Naive thymus-derived CD4-positive, alpha-beta T cell (primary cell): ENCODE measurements around the gene RBM39. TPM values are rescaled to one million over a fixed set of nuclear protein-coding genes. Genes with fewer than 3 reads are reported as not detected.
"Not testable (repeated sequence)": the region's sequence is repeated elsewhere in the genome, so short reads cannot be mapped to it uniquely, and the experiment has no call there.

Experiments
- ATAC-seq: fragments of 150-1000 bp; cut with Tn5 transposase; 2 replicates; pipeline ENCODE4 v1.10.0; 2021; ENCODE audit warnings: mild to moderate bottlenecking, moderate library complexity
- CTCF ChIA-PET: fragments of 350-600 bp; sonication (Branson Sonifier 250); formaldehyde crosslinking; loops from one replicate; lab custom pipeline; 2021; ENCODE audit warnings: antibody characterized with exemption; lab: Charles Lee
- POLR2A ChIA-PET: fragments of 350-600 bp; sonication (Branson Sonifier 250); formaldehyde crosslinking; loops from one replicate; lab custom pipeline; 2021; ENCODE audit warnings: antibody characterized with exemption, inconsistent platforms; lab: Charles Lee
- DNase-seq, 9 donors: peaks; one replicate each; pipeline versions ENCODE4 v3.0.0 to v3.0.0-alpha.2; 2020 to 2022; ENCODE audit warnings: mixed read lengths in 1 of 9
- H3K27ac ChIP-seq: one replicate; pipeline ENCODE4 v1.7.0; 2013; ENCODE audit warnings: mild to moderate bottlenecking, low read depth, low read length, moderate library complexity
- H3K27me3 ChIP-seq, 2 donors: one replicate each; pipeline ENCODE4 v1.7.0; 2013; ENCODE audit warnings: low read length in 2 of 2, mild to moderate bottlenecking in 2 of 2, moderate library complexity in 2 of 2; ENCODE audit not compliant: control insufficient read depth in 2 of 2, insufficient read depth in 2 of 2
- H3K36me3 ChIP-seq, 3 experiments: 1 replicate in 2 of 3; 2 replicates in 1 of 3; pipeline ENCODE4 v1.7.0; 2013; ENCODE audit warnings: low read length in 3 of 3, mild to moderate bottlenecking in 3 of 3, moderate library complexity in 1 of 3; ENCODE audit not compliant: insufficient read depth in 3 of 3, control insufficient read depth in 2 of 3
- H3K4me1 ChIP-seq, 2 donors: one replicate each; pipeline ENCODE4 v1.7.0; 2013; ENCODE audit warnings: low read length in 2 of 2, mild to moderate bottlenecking in 2 of 2, moderate library complexity in 1 of 2; ENCODE audit not compliant: control insufficient read depth in 2 of 2, insufficient read depth in 2 of 2
- H3K4me3 ChIP-seq: 2 replicates; pipeline ENCODE4 v1.7.0; 2013; ENCODE audit warnings: mild to moderate bottlenecking, low read length
- H3K9me3 ChIP-seq, 3 experiments: 1 replicate in 2 of 3; 2 replicates in 1 of 3; pipeline ENCODE4 v1.7.0; 2013; ENCODE audit warnings: low read length in 3 of 3; ENCODE audit not compliant: control insufficient read depth in 2 of 3
- H3K27ac Mint-ChIP-seq, 9 donors: one replicate each; pipeline ENCODE4 v1.8.0; 2020 to 2022; ENCODE audit warnings: mixed read lengths in 9 of 9, mild to moderate bottlenecking in 8 of 9, moderate library complexity in 5 of 9, inconsistent platforms in 2 of 9
- H3K27me3 Mint-ChIP-seq, 5 donors: one replicate each; pipeline ENCODE4 v1.8.0; 2021 to 2022; ENCODE audit warnings: mixed read lengths in 5 of 5, mild to moderate bottlenecking in 1 of 5
- H3K36me3 Mint-ChIP-seq, 5 donors: one replicate each; pipeline ENCODE4 v1.8.0; 2020 to 2022; ENCODE audit warnings: mixed read lengths in 5 of 5, mild to moderate bottlenecking in 3 of 5, inconsistent platforms in 1 of 5
- H3K4me1 Mint-ChIP-seq, 7 donors: one replicate each; pipeline ENCODE4 v1.8.0; 2020 to 2022; ENCODE audit warnings: mixed read lengths in 7 of 7, mild to moderate bottlenecking in 3 of 7, inconsistent platforms in 1 of 7
- H3K4me3 Mint-ChIP-seq, 10 donors: one replicate each; pipeline ENCODE4 v1.8.0; 2020 to 2022; ENCODE audit warnings: mild to moderate bottlenecking in 10 of 10, mixed read lengths in 10 of 10, moderate library complexity in 6 of 10, inconsistent platforms in 2 of 10
- H3K9me3 Mint-ChIP-seq, 11 donors: one replicate each; pipeline ENCODE4 v1.8.0; 2020 to 2022; ENCODE audit warnings: mixed read lengths in 11 of 11, mild to moderate bottlenecking in 4 of 11, inconsistent platforms in 1 of 11, moderate library complexity in 1 of 11
- intact Hi-C, 2 donors: fragments of 100-400 bp; cut with micrococcal nuclease; formaldehyde crosslinking; loops; one replicate each; pipeline ENCODE4 v1.15.1; 2023
- polyA plus RNA-seq, 2 donors: library from polyadenylated mRNA; unstranded; fragments of 300-500 nt; fragmentation: Illumina TruSeq; gene quantifications; one replicate each; pipeline ENCODE4 v1.2.3, GENCODE V29; 2021
- total RNA-seq, 6 experiments: library from RNA in 5 of 6; stranded (reverse) in 5 of 6; gene quantifications; 1 replicate in 5 of 6; 2 replicates in 1 of 6; pipeline ENCODE4 v1.2.3 and lab custom pipeline; 2021 to 2026

RBM39 gene
- total RNA-seq (1,000 to 10,000 TPM in 2 of 5 experiments, 100 to 1,000 TPM in 3; 372 to 1,041 (median 699) TPM), polyA plus RNA-seq (100 to 1,000 TPM; 100 to 152 TPM), total RNA-seq (lab: John Stamatoyannopoulos, UW) (1,526 reads per million, percentile 100 among the genes with 10 or more reads in this experiment)

GRCh38 chr20:35741892-35742740 lies at the start of gene RBM39:
RBM39 (minus strand) TSS chr20:35742260; CDS start chr20:35740874, 1,386 bp downstream.
- DNase-seq (peak; percentile 92 to 100 (median 99)), ATAC-seq (peak; percentile 92)
- ChIA-PET POLR2A (interaction anchor here (0.6 to 14.0 kb wide), 57 partner anchors 8 to 916 kb away, joined by 3 to 733 read pairs (median 7); partner anchors contain the start of genes CEP250, CPNE1, ERGIC3 and GGT7), CTCF (interaction anchor here (0.6 to 4.0 kb wide), 8 partner anchors 13 to 649 kb away, joined by 3 to 58 read pairs (median 4); partner anchors contain the start of genes CEP250, PHF20 and SCAND1)
- intact Hi-C loops = loop anchor here (1.0 to 10.0 kb wide), 17 partner anchors 9 to 1750 kb away; partner anchors contain the start of genes ACSS2 (in 2 of the 2), CPNE1 (in 2 of the 2), NFS1 (in 2 of the 2) and RBM12 (in 2 of the 2)
- H3K4me3 Mint-ChIP-seq = peak within 1 kb of the TSS; percentile 86 to 100 (median 98)
- H3K4me1 ChIP-seq = peaks cover 34 to 49% of the 10 kb centered on the region in 2 donors
- peak within 1 kb of the TSS; percentile 98 for H3K4me3 ChIP-seq
- H3K36me3 Mint-ChIP-seq = peaks cover 8 to 36% (median 30%) of the 10 kb centered on the region in 5 donors
- H3K27ac ChIP-seq = peak within 1 kb of the TSS; percentile 98
- no peaks in the 10 kb centered on the region for H3K27me3 Mint-ChIP-seq
- no peaks in the 10 kb centered on the region for H3K9me3 ChIP-seq
- peaks cover 22 to 39% (median 29%) of the 10 kb centered on the region in 3 experiments for H3K36me3 ChIP-seq
- no peaks in the 10 kb centered on the region for H3K27me3 ChIP-seq
- peaks cover 22 to 53% (median 45%) of the 10 kb centered on the region in 7 donors for H3K4me1 Mint-ChIP-seq
- H3K9me3 Mint-ChIP-seq = peaks cover 0 to 10% (median 0%) of the 10 kb centered on the region in 11 donors
- H3K27ac Mint-ChIP-seq = peak within 1 kb of the TSS; percentile 96 to 100 (median 100)

- Mint-ChIP-seq H3K27me3 (no peaks in the 10 kb centered on the region), H3K9me3 (no peaks in the 10 kb centered on the region), H3K36me3 (peaks cover 0 to 12% (median 9%) of the 10 kb centered on the region in 5 donors), H3K4me3 (peak overlapping the region in 3 of 10 donors; percentile 5 to 25 (median 19)), H3K27ac (peak overlapping the region in 8 of 9 donors; percentile 9 to 86 (median 50)), H3K4me1 (peaks cover 12 to 55% (median 43%) of the 10 kb centered on the region in 7 donors)
- Histone ChIP-seq H3K4me1 (peaks cover 8 to 20% of the 10 kb centered on the region in 2 donors), H3K4me3 (no peak overlapping the region), H3K27ac (no peak overlapping the region), H3K27me3 (no peaks in the 10 kb centered on the region), H3K36me3 (no peaks in the 10 kb centered on the region), H3K9me3 (no peaks in the 10 kb centered on the region)
- ATAC-seq (peak; percentile 17), DNase-seq (no peak)
- CTCF ChIA-PET = no interaction called here
- POLR2A ChIA-PET = interaction anchor here (0.7 to 0.8 kb wide), 3 partner anchors 49 to 160 kb away, joined by 3 read pairs; partner anchors contain the start of gene RBM39
- intact Hi-C loops = no loop called here
These were observed 49.8 kb upstream of the RBM39 start for GRCh38 chr20:35791821-35792220.

- H3K4me3 Mint-ChIP-seq = peak overlapping the region in 1 of 10 donors; percentile 32
- Histone ChIP-seq H3K4me3 (no peak overlapping the region), H3K27me3 (no peaks in the 10 kb centered on the region), H3K27ac (no peak overlapping the region), H3K9me3 (no peaks in the 10 kb centered on the region), H3K36me3 (peaks cover 0 to 3% (median 0%) of the 10 kb centered on the region in 3 experiments), H3K4me1 (peaks cover 3 to 13% of the 10 kb centered on the region in 2 donors)
- ATAC-seq = no peak
- peaks cover 6 to 52% (median 36%) of the 10 kb centered on the region in 7 donors for H3K4me1 Mint-ChIP-seq
- POLR2A ChIA-PET = interaction anchor here (0.7 to 1.5 kb wide), 3 partner anchors 48 to 160 kb away, joined by 3 to 5 read pairs (median 3); partner anchors contain the start of gene RBM39
- intact Hi-C loops = no loop called here
- no peaks in the 10 kb centered on the region for H3K9me3 Mint-ChIP-seq
- CTCF ChIA-PET = no interaction called here
- peaks cover 0 to 12% (median 5%) of the 10 kb centered on the region in 5 donors for H3K36me3 Mint-ChIP-seq
- no peak for DNase-seq
- H3K27me3 Mint-ChIP-seq = no peaks in the 10 kb centered on the region
- peak overlapping the region in 2 of 9 donors; percentile 59 to 64 for H3K27ac Mint-ChIP-seq
These were observed 49.0 kb upstream of the RBM39 start for GRCh38 chr20:35791097-35791496.

- H3K4me3 Mint-ChIP-seq = no peak overlapping the region
- H3K27me3 Mint-ChIP-seq = no peaks in the 10 kb centered on the region
- peaks cover 0 to 6% (median 4%) of the 10 kb centered on the region in 5 donors for H3K36me3 Mint-ChIP-seq
- H3K27me3 ChIP-seq = no peaks in the 10 kb centered on the region
- intact Hi-C loops = no loop called here
- no peak overlapping the region for H3K4me3 ChIP-seq
- no peak overlapping the region for H3K27ac ChIP-seq
- peak overlapping the region in 4 of 9 donors; percentile 21 to 80 (median 56) for H3K27ac Mint-ChIP-seq
- CTCF ChIA-PET = interaction anchor here (0.7 kb wide), 1 partner anchor 771 kb away, joined by 5 read pairs; no protein-coding TSS in a partner anchor
- peaks cover 0 to 3% (median 0%) of the 10 kb centered on the region in 3 experiments for H3K36me3 ChIP-seq
- DNase-seq (no peak), ATAC-seq (no peak)
- peaks cover 6 to 37% (median 21%) of the 10 kb centered on the region in 7 donors for H3K4me1 Mint-ChIP-seq
- H3K4me1 ChIP-seq = peaks cover 3 to 8% of the 10 kb centered on the region in 2 donors
- no peaks in the 10 kb centered on the region for H3K9me3 ChIP-seq
- POLR2A ChIA-PET = no interaction called here
- H3K9me3 Mint-ChIP-seq = no peaks in the 10 kb centered on the region
These were observed 46.7 kb upstream of the RBM39 start for GRCh38 chr20:35788796-35789195.

GRCh38 chr20:35785541-35785940 lies 43.5 kb upstream of the RBM39 start:
- H3K4me3 ChIP-seq, H3K4me3 Mint-ChIP-seq, ATAC-seq, H3K9me3 ChIP-seq, H3K27me3 Mint-ChIP-seq, H3K4me1 ChIP-seq, H3K27ac ChIP-seq, intact Hi-C loops, DNase-seq, POLR2A ChIA-PET, H3K27me3 ChIP-seq, H3K9me3 Mint-ChIP-seq, H3K36me3 Mint-ChIP-seq: not testable (repeated sequence)
- H3K27ac Mint-ChIP-seq = peak overlapping the region in 1 of 9 donors; percentile 17
- peaks cover 0 to 27% (median 3%) of the 10 kb centered on the region in 3 experiments for H3K36me3 ChIP-seq
- CTCF ChIA-PET = interaction anchor here (0.7 to 0.8 kb wide), 2 partner anchors 9 to 42 kb away, joined by 3 to 4 read pairs; no protein-coding TSS in a partner anchor
- H3K4me1 Mint-ChIP-seq = peaks cover 6 to 35% (median 15%) of the 10 kb centered on the region in 7 donors

GRCh38 chr20:35783811-35784210 lies 41.8 kb upstream of the RBM39 start:
- intact Hi-C loops, H3K27me3 ChIP-seq, H3K4me1 ChIP-seq, H3K4me3 ChIP-seq, H3K27me3 Mint-ChIP-seq, H3K9me3 ChIP-seq, ATAC-seq, H3K4me3 Mint-ChIP-seq, H3K27ac ChIP-seq, H3K27ac Mint-ChIP-seq, DNase-seq, CTCF ChIA-PET, H3K9me3 Mint-ChIP-seq: not testable (repeated sequence)
- Mint-ChIP-seq H3K36me3 (peaks cover 0 to 11% (median 6%) of the 10 kb centered on the region in 5 donors), H3K4me1 (peaks cover 12 to 43% (median 17%) of the 10 kb centered on the region in 7 donors)
- POLR2A ChIA-PET = interaction anchor here (1.0 to 1.8 kb wide), 2 partner anchors 15 to 41 kb away, joined by 7 read pairs; partner anchors contain the start of gene RBM39
- H3K36me3 ChIP-seq = peaks cover 0 to 31% (median 3%) of the 10 kb centered on the region in 3 experiments
